ENCODE measurements around the gene HMCN2. TPM values are rescaled to one million over a fixed set of nuclear protein-coding genes. Genes with fewer than 3 reads are reported as not detected.
A peak's percentile ranks its signal among the peaks of the same experiment; 100 is the strongest.

Gene HMCN2
- total RNA-seq, 6 donors from 2014 or later = 0.76 to 7.3 (median 1.5) TPM

- Histone ChIP-seq H3K27me3 (no peaks in the 10 kb centered on the region), H3K36me3 (no peaks in the 10 kb centered on the region), H3K4me1 (no peaks in the 10 kb centered on the region), H3K9me3 (no peaks in the 10 kb centered on the region), H3K27ac (no peak overlapping the region), H3K4me3 (no peak overlapping the region)
- 83 to 100% methylated on average over 1 to 3 of the region's 3 CpGs for WGBS, 2 donors
- ATAC-seq (ENCODE audit: low FRiP score in 2 of 2) = no peak
- TF ChIP-seq EP300 (IDR thresholded peaks at IDR 0.05) = no peak
- no peak for TF ChIP-seq POLR2A (IDR thresholded peaks at IDR 0.05)
- no peak for DNase-seq
These were observed 100.5 kb downstream of the HMCN2 start for GRCh38 chr9:130366072-130366471.

- no peaks in the 10 kb centered on the region for H3K36me3 ChIP-seq
- H3K27me3 ChIP-seq = no peaks in the 10 kb centered on the region
- 74 to 90% methylated on average over 8 of the region's 8 CpGs for whole genome bisulfite sequencing, 2 donors
- no peaks in the 10 kb centered on the region for H3K4me1 ChIP-seq
- no peaks in the 10 kb centered on the region for H3K9me3 ChIP-seq
- H3K27ac ChIP-seq = no peak overlapping the region
- TF ChIP-seq, protein P1, sequence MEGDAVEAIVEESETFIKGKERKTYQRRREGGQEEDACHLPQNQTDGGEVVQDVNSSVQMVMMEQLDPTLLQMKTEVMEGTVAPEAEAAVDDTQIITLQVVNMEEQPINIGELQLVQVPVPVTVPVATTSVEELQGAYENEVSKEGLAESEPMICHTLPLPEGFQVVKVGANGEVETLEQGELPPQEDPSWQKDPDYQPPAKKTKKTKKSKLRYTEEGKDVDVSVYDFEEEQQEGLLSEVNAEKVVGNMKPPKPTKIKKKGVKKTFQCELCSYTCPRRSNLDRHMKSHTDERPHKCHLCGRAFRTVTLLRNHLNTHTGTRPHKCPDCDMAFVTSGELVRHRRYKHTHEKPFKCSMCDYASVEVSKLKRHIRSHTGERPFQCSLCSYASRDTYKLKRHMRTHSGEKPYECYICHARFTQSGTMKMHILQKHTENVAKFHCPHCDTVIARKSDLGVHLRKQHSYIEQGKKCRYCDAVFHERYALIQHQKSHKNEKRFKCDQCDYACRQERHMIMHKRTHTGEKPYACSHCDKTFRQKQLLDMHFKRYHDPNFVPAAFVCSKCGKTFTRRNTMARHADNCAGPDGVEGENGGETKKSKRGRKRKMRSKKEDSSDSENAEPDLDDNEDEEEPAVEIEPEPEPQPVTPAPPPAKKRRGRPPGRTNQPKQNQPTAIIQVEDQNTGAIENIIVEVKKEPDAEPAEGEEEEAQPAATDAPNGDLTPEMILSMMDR (IDR thresholded peaks at IDR 0.05) = no peak
- TF ChIP-seq POLR2AphosphoS5 (IDR thresholded peaks at IDR 0.05) = no peak
- TF ChIP-seq EP300 (IDR thresholded peaks at IDR 0.05) = no peak
- TF ChIP-seq POLR2A (IDR thresholded peaks at IDR 0.05) = no peak
- H3K4me3 ChIP-seq = no peak overlapping the region
- DNase-seq = no peak
- ATAC-seq (ENCODE audit: low FRiP score in 2 of 2) = no peak
These were observed 101.5 kb downstream of the HMCN2 start for GRCh38 chr9:130366888-130367550.

- Histone ChIP-seq H3K27ac (no peak overlapping the region), H3K4me1 (no peaks in the 10 kb centered on the region), H3K9me3 (no peaks in the 10 kb centered on the region), H3K4me3 (no peak overlapping the region), H3K36me3 (no peaks in the 10 kb centered on the region), H3K27me3 (no peaks in the 10 kb centered on the region)
- ATAC-seq (ENCODE audit: low FRiP score in 2 of 2) (peak in 1 of 2 donors; percentile 45), DNase-seq (no peak)
- WGBS, 2 donors = 49 to 58% methylated on average over 4 to 8 of the region's 8 CpGs
- TF ChIP-seq POLR2A (IDR thresholded peaks at IDR 0.05) = no peak
- TF ChIP-seq, protein P1 (IDR thresholded peaks at IDR 0.05) = no peak
- no peak for TF ChIP-seq POLR2AphosphoS5 (IDR thresholded peaks at IDR 0.05)
- TF ChIP-seq EP300 (IDR thresholded peaks at IDR 0.05) = no peak
These were observed 103.1 kb downstream of the HMCN2 start for GRCh38 chr9:130368631-130369103.

DNA sequence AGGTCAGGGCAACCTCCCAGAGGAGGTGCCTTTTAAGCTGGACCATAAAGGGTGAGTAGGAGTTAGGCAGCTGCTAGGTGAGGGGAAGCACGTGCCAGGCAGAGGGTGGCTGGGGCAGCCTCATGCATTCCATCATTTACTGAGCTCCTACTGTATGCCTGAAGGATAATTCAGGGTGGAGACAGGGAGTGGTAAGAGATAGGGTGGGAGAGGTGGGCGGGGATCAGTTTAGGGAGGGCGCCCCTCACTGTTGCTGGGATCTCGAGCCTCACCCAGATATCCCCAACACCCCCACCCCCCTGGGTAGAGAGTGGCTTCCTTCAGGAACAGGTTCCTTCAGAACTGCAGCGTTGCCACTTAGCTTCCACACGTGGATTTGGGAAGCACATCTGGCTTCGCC is 104.7 kb downstream of the HMCN2 start:
- DNase-seq = no peak
- H3K9me3 ChIP-seq = no peaks in the 10 kb centered on the region
- no peaks in the 10 kb centered on the region for H3K4me1 ChIP-seq
- TF ChIP-seq EP300 (IDR thresholded peaks at IDR 0.05) (no peak), POLR2A (IDR thresholded peaks at IDR 0.05) (no peak), POLR2AphosphoS5 (IDR thresholded peaks at IDR 0.05) (no peak)
- TF ChIP-seq, protein P1 (IDR thresholded peaks at IDR 0.05) = no peak
- H3K36me3 ChIP-seq = no peaks in the 10 kb centered on the region
- ATAC-seq (ENCODE audit: low FRiP score in 2 of 2) = no peak
- no peak overlapping the region for H3K4me3 ChIP-seq
- H3K27ac ChIP-seq = no peak overlapping the region
- H3K27me3 ChIP-seq = no peaks in the 10 kb centered on the region
- WGBS, 2 donors = 79 to 82% methylated on average over 5 to 6 of the region's 7 CpGs

DNA sequence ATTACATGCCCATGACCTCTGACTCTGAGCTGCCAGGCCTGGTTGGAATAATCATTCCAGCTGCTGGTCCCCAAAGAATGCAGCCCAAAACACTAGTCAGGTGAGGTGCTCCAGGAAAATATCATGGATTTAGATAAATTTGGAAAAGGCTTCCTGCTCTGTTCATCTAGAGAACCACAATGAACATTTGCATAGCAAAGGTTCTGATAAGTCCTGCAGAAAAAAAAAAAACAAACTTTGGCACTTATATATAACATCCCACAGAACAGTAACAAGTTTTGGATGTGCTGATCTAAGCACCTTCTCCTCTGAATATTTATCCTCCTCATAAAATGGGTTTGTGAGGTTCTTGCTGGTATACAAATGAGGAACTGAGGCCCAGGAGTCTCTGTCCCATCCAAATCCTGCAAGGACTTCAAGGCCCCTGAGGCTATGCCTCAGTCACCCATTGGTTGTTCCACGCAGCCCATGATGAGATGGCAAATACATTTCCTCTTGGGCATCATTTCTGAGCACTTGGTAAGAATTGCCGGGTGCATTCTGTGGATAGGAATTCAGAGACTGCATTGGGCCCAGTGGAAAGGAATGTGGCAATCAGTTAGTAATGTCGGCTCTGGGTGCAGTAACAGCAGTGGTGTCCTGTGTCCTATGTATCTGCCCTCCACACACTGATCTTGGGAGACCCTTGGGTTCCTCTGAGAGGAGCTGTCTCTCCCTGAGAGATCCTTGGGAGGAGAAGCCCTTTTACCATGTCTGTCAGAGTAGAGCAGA is 105.8 kb downstream of the HMCN2 start:
- no peak for ATAC-seq (ENCODE audit: low FRiP score in 2 of 2)
- Histone ChIP-seq H3K4me1 (no peaks in the 10 kb centered on the region), H3K27me3 (no peaks in the 10 kb centered on the region), H3K27ac (no peak overlapping the region), H3K36me3 (no peaks in the 10 kb centered on the region), H3K9me3 (no peaks in the 10 kb centered on the region), H3K4me3 (no peak overlapping the region)
- DNase-seq = no peak
- whole genome bisulfite sequencing, 2 donors = 77 to 81% methylated on average over 3 of the region's 3 CpGs
- TF ChIP-seq, protein P1 (IDR thresholded peaks at IDR 0.05) = no peak
- no peak for TF ChIP-seq EP300 (IDR thresholded peaks at IDR 0.05)

Data from upper lobe of left lung (tissue), 6 donors.